ENCODE measurements around the gene ZNF569.
"Not testable (repeated sequence)": the region's sequence is repeated elsewhere in the genome, so short reads cannot be mapped to it uniquely, and the experiment has no call there.

ZNF569 gene

GRCh38 chr19:37466798-37467607 lies at the start of gene ZNF569:
Gene ZNF569, minus strand, starts transcription at chr19:37467444. Its CDS starts 22,523 bp downstream, at chr19:37444921.
- peak; percentile 85 for DNase-seq (ENCODE audit: low read depth)

DNA sequence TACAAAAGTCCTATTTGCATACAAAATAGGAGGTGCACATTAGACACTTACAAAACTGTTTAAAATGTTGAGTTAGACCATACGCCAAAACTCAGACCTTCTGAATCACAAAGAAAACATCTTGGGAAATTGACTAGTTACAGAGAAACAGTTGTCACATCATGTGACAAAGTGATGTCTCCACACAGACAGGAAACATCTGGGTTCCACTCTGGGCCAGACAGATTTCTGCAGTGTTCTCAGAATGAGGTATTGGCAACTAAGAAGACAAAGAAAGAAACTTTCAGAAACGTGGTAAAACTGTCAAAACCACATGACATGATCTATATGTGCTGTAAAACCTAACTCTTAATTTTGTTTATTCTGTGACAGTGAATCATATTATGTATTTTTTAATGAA lies 46.2 kb upstream of the ZNF569 start:
- DNase-seq (ENCODE audit: low read depth), result no peak

DNA sequence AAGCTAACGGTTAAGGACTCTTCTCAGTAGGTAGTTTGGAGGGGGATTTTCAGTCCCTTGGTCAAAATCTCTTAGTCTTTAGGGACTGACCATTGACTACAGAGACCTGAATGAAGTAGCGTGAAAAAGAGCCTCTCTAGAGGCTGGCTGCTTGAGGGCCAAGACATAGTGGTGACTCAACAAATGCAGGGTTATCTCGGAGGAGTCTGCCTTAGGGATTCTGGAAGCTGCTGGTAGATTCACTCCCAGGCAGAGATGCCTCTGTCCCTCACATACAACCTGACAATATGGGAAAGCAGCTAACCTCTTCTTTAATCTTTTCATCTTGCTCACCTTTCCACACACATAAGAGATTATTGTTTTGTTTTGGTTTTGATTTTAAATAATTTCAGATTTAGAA lies 44.6 kb upstream of the ZNF569 start:
- DNase-seq (ENCODE audit: low read depth), result no peak

GRCh38 chr19:37511186-37511585 lies 43.9 kb upstream of the ZNF569 start:
- no peak for DNase-seq (ENCODE audit: low read depth)

DNA sequence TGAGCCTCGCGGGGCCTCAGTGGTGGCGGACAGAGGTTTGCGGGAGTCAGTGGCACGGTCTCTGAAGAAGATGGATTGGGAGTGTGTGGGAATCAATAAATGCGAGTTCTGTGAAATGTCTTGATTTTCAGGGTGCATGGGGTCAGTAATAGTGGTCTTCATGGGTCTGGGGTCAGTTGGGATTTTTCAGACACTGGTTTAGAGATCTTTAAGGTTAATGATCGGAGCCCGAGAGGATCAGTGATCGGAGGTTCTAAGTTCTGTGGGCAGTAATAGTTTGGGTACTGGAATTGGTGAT lies 39.9 kb upstream of the ZNF569 start:
- no peak for DNase-seq (ENCODE audit: low read depth)

DNA sequence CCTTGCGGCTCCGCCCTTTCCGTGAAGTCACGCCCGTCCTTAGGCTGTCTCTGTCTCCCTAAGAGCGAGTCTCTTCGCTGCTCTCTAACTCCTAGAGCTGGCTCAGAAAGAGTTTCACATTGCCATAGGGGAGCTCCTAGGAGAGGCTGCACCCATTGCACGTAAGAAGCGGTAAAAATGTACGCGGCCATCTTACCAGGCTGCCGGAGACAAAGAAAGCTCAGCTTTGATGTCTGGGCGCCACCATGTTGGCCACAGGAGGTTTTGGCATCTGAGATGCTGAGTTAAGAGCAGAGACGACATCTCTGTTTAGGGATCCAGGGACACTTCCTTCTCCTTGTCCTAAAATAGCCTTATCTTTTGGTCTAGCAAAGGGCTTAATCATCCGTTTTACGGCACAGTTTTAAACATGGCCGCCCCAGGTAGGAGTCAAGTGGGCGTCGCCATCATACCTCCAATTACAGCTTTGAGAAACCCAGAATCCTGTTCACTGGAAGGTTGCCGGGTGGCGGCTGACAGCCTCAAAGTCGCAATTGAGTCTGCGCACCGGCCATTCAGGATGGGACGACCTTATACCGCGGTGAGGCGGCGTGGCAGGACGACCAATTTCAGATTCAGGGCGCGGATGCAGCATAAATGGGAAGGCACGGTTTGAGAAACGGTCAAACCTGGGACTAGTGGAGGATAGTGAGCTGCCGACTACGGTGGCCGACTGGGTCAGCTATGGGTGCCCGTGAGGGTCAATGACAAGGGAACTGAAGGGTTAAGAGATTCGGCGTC lies 39.3 kb upstream of the ZNF569 start, which contains the start of gene ZNF793:
ZNF793 (plus strand) TSS at position 553 of the 780 bp plus-strand sequence. CDS start 16,501 bp downstream, outside the sequence.
- peak; percentile 55 for DNase-seq (ENCODE audit: low read depth)

DNA sequence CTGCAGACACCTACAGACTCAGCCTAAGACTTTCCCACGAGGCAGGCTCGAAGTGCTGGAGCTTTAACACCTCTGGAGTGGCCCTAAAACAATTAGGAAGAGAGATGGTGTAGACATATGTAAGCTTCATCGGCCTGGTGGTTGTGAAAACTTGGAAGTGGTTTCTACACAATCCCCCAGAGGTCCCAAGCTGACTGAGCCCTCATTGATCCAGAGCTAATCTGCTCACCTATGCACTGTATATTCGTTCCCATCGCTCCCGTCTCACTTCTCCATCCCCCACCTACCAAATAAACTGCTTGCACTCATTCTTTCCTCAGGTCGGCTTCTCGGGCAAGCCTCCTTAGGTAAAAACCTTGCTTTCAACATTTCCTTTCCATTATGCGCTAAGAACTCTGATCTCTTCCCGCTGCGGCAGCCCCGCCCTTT lies 38.7 kb upstream of the ZNF569 start:
- DNase-seq (ENCODE audit: low read depth), result no peak

DNA sequence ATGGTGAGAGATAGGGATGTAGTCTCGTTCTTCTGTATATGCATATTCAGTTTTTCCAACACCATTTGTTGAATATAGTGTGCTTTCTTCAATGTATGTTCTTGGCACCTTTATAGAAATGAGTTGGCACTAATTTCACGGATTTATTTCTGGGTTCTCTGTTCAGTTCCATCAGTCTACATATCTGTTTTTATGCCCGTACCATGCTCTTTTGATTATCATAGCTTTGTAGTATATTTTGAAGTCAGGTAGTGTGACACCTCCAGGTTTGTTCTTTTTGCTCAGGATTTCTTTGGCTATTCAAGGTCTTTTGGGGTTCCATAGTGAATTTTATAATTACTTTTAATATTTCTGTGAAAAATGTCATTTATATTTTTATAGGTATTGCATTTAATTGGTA lies 25.0 kb upstream of the ZNF569 start:
- DNase-seq (ENCODE audit: low read depth), result no peak

DNA sequence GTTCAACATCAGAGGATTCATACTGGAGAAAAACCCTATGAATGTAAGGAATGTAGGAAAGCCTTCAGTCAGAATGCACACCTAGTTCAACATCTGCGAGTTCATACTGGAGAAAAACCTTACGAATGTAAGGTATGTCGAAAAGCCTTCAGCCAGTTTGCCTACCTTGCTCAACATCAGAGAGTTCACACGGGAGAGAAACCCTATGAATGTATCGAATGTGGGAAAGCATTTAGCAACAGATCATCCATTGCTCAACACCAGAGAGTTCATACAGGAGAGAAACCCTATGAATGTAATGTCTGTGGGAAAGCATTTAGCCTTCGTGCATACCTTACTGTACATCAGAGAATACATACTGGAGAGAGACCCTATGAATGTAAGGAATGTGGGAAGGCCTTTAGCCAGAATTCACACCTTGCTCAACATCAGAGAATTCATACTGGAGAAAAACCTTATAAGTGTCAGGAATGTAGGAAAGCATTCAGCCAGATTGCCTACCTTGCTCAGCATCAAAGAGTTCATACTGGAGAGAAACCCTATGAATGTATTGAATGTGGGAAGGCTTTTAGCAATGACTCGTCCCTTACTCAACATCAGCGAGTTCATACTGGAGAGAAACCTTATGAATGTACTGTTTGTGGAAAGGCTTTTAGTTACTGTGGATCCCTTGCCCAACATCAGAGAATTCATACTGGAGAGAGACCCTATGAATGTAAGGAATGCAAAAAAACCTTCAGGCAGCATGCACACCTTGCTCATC lies 17.3 kb upstream of the ZNF569 start:
- no peak for DNase-seq (ENCODE audit: low read depth)

GRCh38 chr19:37472165-37472564 lies 4.9 kb upstream of the ZNF569 start:
- no peak for DNase-seq (ENCODE audit: low read depth)

DNA sequence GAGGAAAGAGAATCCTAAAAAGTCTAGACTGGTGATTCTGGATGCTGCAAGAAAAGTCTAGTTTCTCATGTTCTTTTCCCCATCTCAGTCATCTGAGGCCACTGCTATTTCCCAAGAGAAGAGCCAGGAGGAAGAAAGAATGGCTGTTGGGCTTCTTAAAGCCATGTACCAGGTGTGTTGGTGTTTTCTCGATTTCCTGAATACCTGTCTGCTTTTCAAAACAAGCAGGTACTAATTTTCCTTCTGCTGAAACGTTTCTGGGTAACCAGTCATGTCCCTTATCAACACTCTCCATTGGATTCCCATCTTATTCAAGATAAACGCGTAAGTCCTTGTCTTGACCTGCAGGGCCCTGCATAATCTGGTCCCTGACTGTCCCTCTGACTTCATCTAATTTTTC lies 3.0 kb upstream of the ZNF569 start:
- DNase-seq (ENCODE audit: low read depth), result no peak

DNA sequence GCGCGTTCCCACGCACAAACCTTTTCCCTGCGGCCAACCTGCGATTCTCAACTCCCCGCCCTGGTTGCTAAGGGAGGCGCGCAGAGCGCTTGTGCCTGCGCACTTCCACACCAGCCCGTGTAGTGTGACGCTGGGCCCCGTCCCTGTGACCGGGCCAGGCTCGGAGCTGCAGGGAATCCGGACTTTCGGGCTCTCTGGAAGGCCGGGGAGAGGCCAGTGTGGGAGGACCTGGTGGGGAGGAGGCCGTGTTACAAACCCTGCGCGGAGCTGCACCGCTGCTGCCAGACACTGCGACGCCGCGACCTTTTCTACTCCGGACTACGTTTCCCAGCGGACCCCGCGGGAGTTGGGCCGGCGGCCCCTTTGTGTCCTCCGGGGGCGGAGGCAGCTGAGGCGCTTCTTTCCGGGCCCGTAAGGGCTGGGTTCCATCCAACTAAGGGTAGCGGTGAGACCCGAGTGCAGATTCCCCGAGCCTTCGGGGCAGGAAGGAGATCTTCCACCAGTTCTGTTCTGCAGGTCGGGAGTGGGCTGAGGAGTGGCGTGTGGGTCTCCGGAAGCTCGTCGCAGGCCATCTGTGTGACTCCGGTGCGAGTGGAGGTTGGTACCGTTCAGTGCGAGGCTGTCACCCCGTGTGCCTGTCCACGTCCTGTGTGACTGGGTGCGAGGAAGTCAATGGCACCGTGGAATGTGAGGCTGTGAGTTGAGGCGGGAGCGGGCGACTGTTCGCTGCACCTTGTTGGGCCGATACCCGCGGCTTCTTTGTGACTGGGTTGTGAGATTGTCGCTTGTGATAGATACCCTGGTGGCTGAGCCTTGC lies 1.9 kb upstream of the ZNF569 start, which contains the start of gene ZNF570:
ZNF570 (plus strand) TSS at position 396 of the 817 bp plus-strand sequence. CDS start 999 bp downstream, outside the sequence.
- peak; percentile 74 for DNase-seq (ENCODE audit: low read depth)

- no peak for DNase-seq (ENCODE audit: low read depth)
These were observed 405 bp upstream of the ZNF569 start for GRCh38 chr19:37467608-37468090.

- DNase-seq (ENCODE audit: low read depth), result no peak
These were observed 907 bp downstream of the ZNF569 start for GRCh38 chr19:37466277-37466797.

DNA sequence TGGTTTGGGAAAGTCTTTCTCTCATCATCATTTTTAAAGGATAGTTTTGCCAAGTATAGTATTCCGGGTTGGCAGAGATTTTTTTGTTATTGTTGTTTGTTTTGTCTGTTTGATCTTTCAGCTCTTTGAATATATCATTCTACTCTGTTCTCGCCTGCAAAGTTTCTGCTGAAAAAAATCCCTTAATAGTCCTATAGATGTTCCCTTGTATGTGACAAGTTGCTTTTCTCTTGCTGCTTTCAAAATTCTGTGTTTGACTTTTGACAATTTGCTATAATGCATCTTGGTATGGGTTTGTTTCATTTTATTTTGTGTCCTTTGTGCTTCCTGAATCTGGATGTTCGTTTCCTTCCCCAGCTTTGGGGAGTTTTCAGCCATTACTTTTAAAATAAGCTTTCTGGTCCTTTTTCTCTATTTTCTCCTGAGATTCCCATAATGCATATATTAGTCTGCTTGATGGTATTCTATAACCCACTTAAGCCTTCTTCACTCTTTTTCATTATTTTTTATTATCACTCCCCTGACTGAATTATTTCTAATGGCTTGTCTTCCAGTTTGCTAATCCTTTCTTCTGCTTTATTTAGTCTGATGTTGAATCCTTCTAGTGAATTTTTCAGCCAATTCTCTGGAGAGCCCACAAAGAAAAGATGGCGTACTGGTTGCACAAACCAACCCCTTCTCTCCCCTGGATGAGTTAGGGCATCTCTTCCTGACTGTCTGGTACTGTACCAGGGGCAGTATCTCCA lies 14.6 kb downstream of the ZNF569 start:
- no peak for DNase-seq (ENCODE audit: low read depth)

DNA sequence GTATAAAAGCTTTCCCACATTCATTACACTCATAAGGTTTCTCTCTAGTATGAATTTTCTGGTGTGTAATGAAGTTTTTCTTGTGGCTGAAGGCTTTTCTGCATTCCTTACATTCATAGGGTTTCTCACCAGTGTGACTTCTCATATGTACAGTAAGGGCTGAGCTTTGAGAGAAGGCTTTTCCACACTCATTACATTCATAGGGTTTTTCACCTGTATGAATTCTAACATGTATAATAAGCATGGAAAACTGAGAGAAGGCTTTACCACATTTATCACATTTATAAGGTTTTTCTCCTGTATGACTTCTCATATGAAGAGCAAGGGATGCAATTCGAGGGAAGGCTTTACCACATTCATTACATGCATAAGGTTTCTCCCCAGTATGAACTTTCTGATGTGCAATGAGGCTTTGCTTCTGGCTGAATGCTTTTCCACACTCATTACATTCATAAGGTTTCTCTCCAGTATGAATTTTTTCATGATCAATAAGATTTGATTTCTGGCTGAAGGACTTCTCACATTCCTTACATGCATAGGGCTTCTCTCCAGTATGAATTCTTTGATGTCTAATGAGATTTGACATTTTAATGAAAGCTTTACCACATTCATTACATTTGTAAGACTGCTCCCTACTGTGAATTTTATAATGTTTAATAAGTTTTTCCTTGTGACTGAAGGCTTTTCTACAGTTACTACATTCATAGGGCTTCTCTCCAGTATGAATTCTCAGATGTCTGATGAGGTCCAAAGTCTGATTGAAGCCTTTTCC lies 53.7 kb downstream of the ZNF569 start:
- no peak for DNase-seq (ENCODE audit: low read depth)

DNA sequence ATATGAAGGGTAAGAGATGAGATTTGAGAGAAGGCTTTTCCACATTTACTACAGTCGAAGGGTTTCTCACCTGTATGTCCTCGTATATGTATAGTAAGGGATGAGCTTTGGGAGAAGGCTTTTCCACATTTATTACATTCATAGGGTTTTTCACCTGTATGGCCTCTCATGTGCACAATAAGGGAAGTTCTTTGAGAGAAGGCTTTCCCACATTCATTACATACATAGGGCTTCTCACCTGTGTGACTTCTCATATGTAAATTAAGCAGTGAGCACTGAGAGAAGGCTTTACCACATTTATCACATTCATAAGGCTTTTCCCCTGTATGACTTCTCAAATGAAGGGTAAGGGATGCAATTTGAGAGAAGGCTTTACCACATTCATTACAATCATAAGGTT lies 54.5 kb downstream of the ZNF569 start:
- DNase-seq (ENCODE audit: low read depth), result no peak

- DNase-seq (ENCODE audit: low read depth), result not testable (repeated sequence)
These were observed 61.0 kb downstream of the ZNF569 start for GRCh38 chr19:37406140-37406846.

- no peak for DNase-seq (ENCODE audit: low read depth)
These were observed 63.8 kb downstream of the ZNF569 start for GRCh38 chr19:37403403-37403802.
